RPMI7951 (cell line): ENCODE results near the gene ETS1. TPM values are rescaled to one million over a fixed set of nuclear protein-coding genes. Genes with fewer than 3 reads are reported as not detected.

Source experiments
- total RNA-seq: library from RNA; depleted of rRNA; stranded (reverse); fragments of >200 nt; shearing (Covaris generic); gene quantifications from 2 replicates; pipeline ENCODE4 v1.2.3, GENCODE V29; 2014; rRNA removed

Gene ETS1
- total RNA-seq, 1 experiment from 2014 or later: 40.0 TPM

Other genes starting within 250 kb of the ETS1 start
- gene FLI1, start 106.5 kb upstream of the ETS1 start, total RNA-seq: 4.8 and 7.4 TPM in 2 replicates